K562 (cell line): ENCODE measurements around the gene GDF9. TPM values are rescaled to one million over a fixed set of nuclear protein-coding genes. Genes with fewer than 3 reads are reported as not detected.

Experiments used
- CC2D1A ChIP-seq: fragments of 450-650 bp; IDR thresholded peaks from 2 replicates; pipeline ENCODE4 v1.6.1; 2017; ENCODE audit warnings: mild to moderate bottlenecking
- CCNT2 ChIP-seq: IDR thresholded peaks from 2 replicates; pipeline ENCODE4 v1.6.1; 2011; ENCODE audit warnings: borderline replicate concordance, low read depth, mild to moderate bottlenecking, moderate library complexity, mixed read lengths, low read length; ENCODE audit not compliant: insufficient read length; ENCODE audit errors: extremely low read depth
- CHAMP1 ChIP-seq: fragments of 450-650 bp; IDR thresholded peaks from 2 replicates; pipeline ENCODE4 v1.6.1; 2016; ENCODE audit warnings: mild to moderate bottlenecking
- DNMT1 ChIP-seq: fragments of 450-650 bp; IDR thresholded peaks from 2 replicates; pipeline ENCODE4 v1.6.1; 2016; ENCODE audit warnings: antibody characterized with exemption, mild to moderate bottlenecking
- EGR1 ChIP-seq: fragments of 450-650 bp; conservative IDR thresholded peaks from 2 replicates; pipeline ENCODE4 v1.6.1; 2017; ENCODE audit warnings: mild to moderate bottlenecking
- ETV5 ChIP-seq: sonication (generic); formaldehyde crosslinking; IDR thresholded peaks from 2 replicates; pipeline ENCODE4 v1.4.0; 2020; ENCODE audit warnings: low read depth, mild to moderate bottlenecking, missing genetic modification reagents
- GABPB1 ChIP-seq: sonication (generic); formaldehyde crosslinking; IDR thresholded peaks from 2 replicates; pipeline ENCODE4 v1.8.0; 2022; ENCODE audit warnings: mild to moderate bottlenecking, missing genetic modification reagents
- MYBL2 ChIP-seq, 2 experiments: fragments of 450-650 bp in 1 of 2; sonication (generic) in 1 of 2; formaldehyde crosslinking in 1 of 2; IDR thresholded peaks; 2 replicates each; pipeline versions ENCODE4 v1.6.1 to v1.8.1; 2017 to 2022; ENCODE audit warnings: borderline replicate concordance in 1 of 2, inconsistent platforms in 1 of 2, low read depth in 1 of 2, mild to moderate bottlenecking in 1 of 2, missing genetic modification reagents in 1 of 2, moderate library complexity in 1 of 2
- RBBP5 ChIP-seq: fragments of 200-600 bp; sonication (generic); IDR thresholded peaks from 2 replicates; pipeline ENCODE4 v1.6.1; 2012; ENCODE audit warnings: borderline replicate concordance, mild to moderate bottlenecking, low read length, control low read depth, inconsistent platforms; ENCODE audit not compliant: insufficient read depth, poor library complexity, severe bottlenecking
- SRF ChIP-seq, 2 experiments: fragments of 250-450, 450-650 bp in 1 of 2; sonication (Bioruptor Pico) in 1 of 2; sonication (generic) in 1 of 2; formaldehyde crosslinking; IDR thresholded peaks; 2 replicates each; pipeline versions ENCODE4 v1.5.0 to v1.5.1; 2020 to 2022; ENCODE audit warnings: mild to moderate bottlenecking in 1 of 2, missing genetic modification reagents in 1 of 2
- STAT5A ChIP-seq: IDR thresholded peaks from 2 replicates; pipeline ENCODE4 v1.6.1; 2012; ENCODE audit warnings: low read length, inconsistent platforms, borderline replicate concordance
- ZBTB33 ChIP-seq: sonication (generic); formaldehyde crosslinking; IDR thresholded peaks from 2 replicates; pipeline ENCODE4 v1.8.1; 2023; ENCODE audit warnings: mild to moderate bottlenecking, missing genetic modification reagents
- ZFP1 ChIP-seq: fragments of 450-650 bp; formaldehyde crosslinking; IDR thresholded peaks from 2 replicates; pipeline ENCODE4 v1.4.0; 2020; ENCODE audit warnings: mild to moderate bottlenecking, mixed read lengths
- polyA plus RNA-seq, 8 experiments: library from polyadenylated mRNA; depleted of rRNA in 4 of 8; stranded (reverse) in 5 of 8; unstranded in 3 of 8; fragments of >200 nt; fragmentation: Nextera tagmentation in 2 of 8; fragmentation: Illumina TruSeq in 1 of 8; extraction: Ambion mirVana in 2 of 8; extraction: Trizol in 1 of 8; gene quantifications; 2 replicates each; pipeline versions ENCODE4 v1.2.1 to v1.2.3, GENCODE V29; 2011 to 2014; ENCODE audit warnings: inconsistent platforms in 1 of 8, missing spikeins in 1 of 8
- total RNA-seq, 7 experiments: library from RNA; depleted of rRNA in 6 of 7; stranded (reverse); fragments of >200 nt in 6 of 7; fragmentation: Illumina TruSeq in 2 of 7; extraction: Trizol in 2 of 7; gene quantifications; 2 replicates each; pipeline versions ENCODE4 v1.2.1 to v1.2.3, GENCODE V29; 2011 to 2021; ENCODE audit warnings: low replicate concordance in 1 of 7
- TF ChIP-seq, protein P1 (sequence below): fragments of 450-650 bp; IDR thresholded peaks from 2 replicates; pipeline ENCODE4 v1.6.1; 2014; ENCODE audit warnings: low read depth, mild to moderate bottlenecking, moderate library complexity, borderline replicate concordance
- TF ChIP-seq, protein P2 (sequence below): sonication (generic); formaldehyde crosslinking; IDR thresholded peaks from 2 replicates; pipeline ENCODE4 v1.8.0; 2022; ENCODE audit warnings: mild to moderate bottlenecking, missing genetic modification reagents, borderline replicate concordance
- TF ChIP-seq, protein P3 (sequence below): fragments of 450-650 bp; formaldehyde crosslinking; IDR thresholded peaks from 2 replicates; pipeline ENCODE4 v1.4.0; 2020; ENCODE audit warnings: mild to moderate bottlenecking, moderate library complexity

The GDF9 gene
- total and polyA plus RNA-seq, 9 of the 15 experiments (the other 6 are each of a cell fraction or from before 2014, with no cell fraction given): 0.10 to 0.70 (median 0.20) TPM; not detected in 1

GRCh38 chr5:132830436-132831094 is 35.7 kb downstream of the GDF9 start, which contains the start of gene SHROOM1 (continued):
- TF ChIP-seq ZBTB33 (CRISPR knock-in tag) (no peak), CC2D1A (no peak), MYBL2 (IDR thresholded peaks at IDR 0.05; ENCODE audit: low read depth) (no peak), MYBL2 (CRISPR knock-in tag; IDR thresholded peaks at IDR 0.05; ENCODE audit: borderline replicate concordance) (no peak), GABPB1 (CRISPR knock-in tag) (peak; percentile 64; the same call in 1 of the 2 replicates), RBBP5 (peak; percentile 18), DNMT1 (no peak), SRF (CRISPR knock-in tag; IDR thresholded peaks at IDR 0.05) (0 out of 4 replicates have a peak, but pooled peaks of 1 of the 2 experiments have one; percentile 48), EGR1 (peak; percentile 96), CHAMP1 (no peak), ZFP1 (CRISPR knock-in tag) (no peak), CCNT2 (peak; percentile 67), ETV5 (no peak; the same call in 1 of the 2 replicates), STAT5A (no peak)
- TF ChIP-seq, protein P1, sequence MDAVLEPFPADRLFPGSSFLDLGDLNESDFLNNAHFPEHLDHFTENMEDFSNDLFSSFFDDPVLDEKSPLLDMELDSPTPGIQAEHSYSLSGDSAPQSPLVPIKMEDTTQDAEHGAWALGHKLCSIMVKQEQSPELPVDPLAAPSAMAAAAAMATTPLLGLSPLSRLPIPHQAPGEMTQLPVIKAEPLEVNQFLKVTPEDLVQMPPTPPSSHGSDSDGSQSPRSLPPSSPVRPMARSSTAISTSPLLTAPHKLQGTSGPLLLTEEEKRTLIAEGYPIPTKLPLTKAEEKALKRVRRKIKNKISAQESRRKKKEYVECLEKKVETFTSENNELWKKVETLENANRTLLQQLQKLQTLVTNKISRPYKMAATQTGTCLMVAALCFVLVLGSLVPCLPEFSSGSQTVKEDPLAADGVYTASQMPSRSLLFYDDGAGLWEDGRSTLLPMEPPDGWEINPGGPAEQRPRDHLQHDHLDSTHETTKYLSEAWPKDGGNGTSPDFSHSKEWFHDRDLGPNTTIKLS: peak; percentile 65; the same call in 1 of the 2 replicates
- TF ChIP-seq, protein P2, sequence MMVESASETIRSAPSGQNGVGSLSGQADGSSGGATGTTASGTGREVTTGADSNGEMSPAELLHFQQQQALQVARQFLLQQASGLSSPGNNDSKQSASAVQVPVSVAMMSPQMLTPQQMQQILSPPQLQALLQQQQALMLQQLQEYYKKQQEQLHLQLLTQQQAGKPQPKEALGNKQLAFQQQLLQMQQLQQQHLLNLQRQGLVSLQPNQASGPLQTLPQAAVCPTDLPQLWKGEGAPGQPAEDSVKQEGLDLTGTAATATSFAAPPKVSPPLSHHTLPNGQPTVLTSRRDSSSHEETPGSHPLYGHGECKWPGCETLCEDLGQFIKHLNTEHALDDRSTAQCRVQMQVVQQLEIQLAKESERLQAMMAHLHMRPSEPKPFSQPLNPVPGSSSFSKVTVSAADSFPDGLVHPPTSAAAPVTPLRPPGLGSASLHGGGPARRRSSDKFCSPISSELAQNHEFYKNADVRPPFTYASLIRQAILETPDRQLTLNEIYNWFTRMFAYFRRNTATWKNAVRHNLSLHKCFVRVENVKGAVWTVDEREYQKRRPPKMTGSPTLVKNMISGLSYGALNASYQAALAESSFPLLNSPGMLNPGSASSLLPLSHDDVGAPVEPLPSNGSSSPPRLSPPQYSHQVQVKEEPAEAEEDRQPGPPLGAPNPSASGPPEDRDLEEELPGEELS (CRISPR knock-in tag): no peak; the same call in 1 of the 2 replicates
- TF ChIP-seq, protein P3, sequence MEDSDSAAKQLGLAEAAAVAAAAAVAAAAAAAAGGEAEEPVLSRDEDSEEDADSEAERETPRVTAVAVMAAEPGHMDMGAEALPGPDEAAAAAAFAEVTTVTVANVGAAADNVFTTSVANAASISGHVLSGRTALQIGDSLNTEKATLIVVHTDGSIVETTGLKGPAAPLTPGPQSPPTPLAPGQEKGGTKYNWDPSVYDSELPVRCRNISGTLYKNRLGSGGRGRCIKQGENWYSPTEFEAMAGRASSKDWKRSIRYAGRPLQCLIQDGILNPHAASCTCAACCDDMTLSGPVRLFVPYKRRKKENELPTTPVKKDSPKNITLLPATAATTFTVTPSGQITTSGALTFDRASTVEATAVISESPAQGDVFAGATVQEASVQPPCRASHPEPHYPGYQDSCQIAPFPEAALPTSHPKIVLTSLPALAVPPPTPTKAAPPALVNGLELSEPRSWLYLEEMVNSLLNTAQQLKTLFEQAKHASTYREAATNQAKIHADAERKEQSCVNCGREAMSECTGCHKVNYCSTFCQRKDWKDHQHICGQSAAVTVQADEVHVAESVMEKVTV (CRISPR knock-in tag): no peak
